Suppressor macrophage (primary cell): ENCODE results near the gene CTNNA2.

Source experiments
- DNase-seq, 4 experiments: peaks; one replicate each; pipeline ENCODE4 v3.0.0-alpha.2; 2020 to 2022

Gene CTNNA2

DNA sequence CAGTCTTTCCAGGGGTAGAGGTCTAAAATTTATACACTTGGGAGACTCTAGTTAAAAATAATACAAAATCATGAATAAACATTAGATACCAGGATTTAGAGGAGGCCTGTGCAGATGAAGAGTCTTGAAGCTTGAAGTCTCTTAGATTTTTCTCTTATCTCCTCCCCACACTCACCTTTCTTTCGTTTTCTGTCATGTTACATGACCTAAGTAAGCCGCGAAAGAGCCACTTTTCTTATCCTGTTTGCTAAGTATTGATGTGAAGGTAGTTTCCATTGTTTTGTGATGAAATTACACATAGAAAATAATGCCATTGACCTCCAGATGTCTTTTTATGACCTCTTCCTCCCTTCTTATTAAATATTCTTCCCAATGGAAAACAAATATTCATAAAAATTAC, 423.9 kb downstream of the CTNNA2 start:
- no peak for DNase-seq

GRCh38 chr2:79938648-79939047, 425.8 kb downstream of the CTNNA2 start:
- no peak for DNase-seq

GRCh38 chr2:79940364-79940763, 427.5 kb downstream of the CTNNA2 start:
- DNase-seq = no peak

DNA sequence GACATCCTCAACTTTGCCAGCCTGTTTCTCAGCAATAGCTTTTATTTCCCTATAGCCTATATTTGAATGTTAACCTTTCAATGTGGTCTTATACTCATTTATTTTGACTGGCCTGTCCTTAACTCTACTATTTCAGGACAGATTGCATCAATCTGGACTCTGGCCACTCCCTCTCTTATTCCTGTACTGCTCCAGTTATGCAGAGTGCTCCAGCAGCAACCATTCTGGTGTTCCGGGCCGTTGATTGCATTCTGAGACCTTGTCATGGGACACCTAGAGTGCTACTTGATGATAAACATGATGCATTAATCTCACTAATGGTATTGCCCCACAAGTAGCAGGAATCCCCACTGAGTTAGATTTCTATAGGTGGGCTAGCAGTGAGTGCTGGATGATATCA, 428.3 kb downstream of the CTNNA2 start:
- DNase-seq = no peak

- DNase-seq = no peak
These were observed 431.4 kb downstream of the CTNNA2 start for GRCh38 chr2:79944205-79944604.

- no peak for DNase-seq
These were observed 433.0 kb downstream of the CTNNA2 start for GRCh38 chr2:79945653-79946445.

- DNase-seq = no peak
These were observed 434.9 kb downstream of the CTNNA2 start for GRCh38 chr2:79947751-79948150.

- no peak for DNase-seq
These were observed 437.7 kb downstream of the CTNNA2 start for GRCh38 chr2:79950526-79950925.

DNA sequence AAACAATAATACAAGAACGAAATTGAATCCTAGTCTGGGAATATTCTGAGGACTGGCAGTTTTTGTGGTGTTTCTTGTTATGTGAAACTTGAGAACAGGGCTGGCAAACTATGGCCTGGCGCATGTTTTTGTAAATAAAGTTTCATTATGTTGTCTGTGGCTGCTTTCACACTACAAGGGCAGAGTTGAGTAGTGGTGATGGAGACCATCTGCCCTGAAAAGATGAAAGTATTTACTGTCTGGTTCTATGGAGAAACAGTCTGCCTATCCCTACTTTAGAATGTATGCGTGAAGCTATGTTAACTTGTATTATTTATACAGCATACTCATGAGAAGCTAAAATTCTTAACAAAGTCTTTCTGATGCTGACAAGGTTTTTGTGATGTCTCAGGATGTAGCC, 439.8 kb downstream of the CTNNA2 start:
- DNase-seq = no peak

DNA sequence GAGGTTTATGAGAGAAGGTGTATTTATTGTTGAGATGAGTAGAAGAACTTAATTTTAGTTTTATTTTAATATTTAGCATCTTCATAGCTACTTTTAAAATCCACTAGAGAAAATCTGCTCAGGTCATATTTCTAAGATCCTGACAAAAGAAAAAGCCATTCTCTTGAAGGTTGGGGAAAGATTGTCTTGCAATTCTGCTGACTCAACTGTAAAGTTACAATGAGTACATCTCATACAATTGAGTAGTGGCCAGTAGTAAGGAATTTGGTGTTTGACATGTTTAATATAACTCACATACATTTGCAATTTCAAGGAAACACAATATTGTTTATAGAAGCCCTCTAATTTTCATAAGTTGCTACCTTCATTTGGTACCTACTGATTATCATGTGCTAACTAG, 447.2 kb downstream of the CTNNA2 start:
- no peak for DNase-seq

DNA sequence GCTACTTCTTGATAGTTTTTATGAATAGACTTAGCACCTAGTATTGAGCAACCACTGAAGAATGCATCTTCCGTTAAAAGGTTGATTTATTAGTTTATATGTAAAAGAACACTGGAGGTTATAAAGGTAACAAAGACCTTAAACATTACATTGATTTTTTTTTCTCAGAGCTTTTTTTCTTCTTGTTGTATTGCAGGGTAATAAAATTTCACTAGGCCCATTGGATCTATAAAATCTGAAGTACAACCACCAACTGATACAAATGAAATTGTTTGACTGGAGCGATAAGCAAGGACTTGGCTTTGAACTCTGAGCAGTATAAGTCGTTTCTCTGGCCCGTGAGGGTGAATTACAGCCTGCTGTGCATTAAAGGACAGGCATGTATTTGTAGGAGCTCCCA, 447.7 kb downstream of the CTNNA2 start:
- no peak for DNase-seq

DNA sequence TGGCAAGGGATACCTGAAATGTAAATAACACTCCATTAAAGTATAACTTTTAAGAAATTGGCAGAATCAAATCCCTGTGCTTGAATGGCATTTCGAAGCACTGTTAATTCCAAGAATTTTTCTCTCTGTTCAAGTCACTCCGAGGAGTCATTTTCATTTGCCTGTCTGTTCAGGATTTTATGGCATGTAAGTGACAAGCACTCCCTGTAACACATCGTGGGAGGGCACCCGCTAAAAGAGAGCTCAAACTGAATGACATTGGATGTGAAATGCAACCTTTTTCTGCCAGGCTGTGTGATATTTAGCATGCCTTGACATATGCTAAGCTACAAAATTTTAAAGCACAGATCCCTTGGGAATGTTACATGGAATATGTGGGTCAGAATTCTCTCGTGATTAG, 452.1 kb downstream of the CTNNA2 start:
- no peak for DNase-seq

DNA sequence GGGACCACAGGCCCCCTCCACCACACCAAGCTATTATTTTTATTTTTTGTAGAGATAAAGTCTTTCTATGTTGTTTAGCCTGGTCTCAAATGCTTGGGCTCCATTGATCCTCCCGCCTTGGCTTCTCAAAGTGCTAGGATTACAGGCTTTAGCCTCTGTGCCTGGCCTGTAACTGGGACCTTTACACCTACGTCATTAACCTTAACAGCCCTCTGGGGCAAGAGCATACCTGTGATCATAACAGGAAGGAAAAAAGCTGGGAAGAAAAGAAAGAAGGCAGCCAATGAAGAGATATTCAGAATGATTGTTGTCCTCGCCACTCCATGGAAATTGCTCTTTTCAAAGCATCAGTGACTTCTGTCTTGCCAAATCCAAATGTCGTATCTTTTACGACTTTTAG, 453.5 kb downstream of the CTNNA2 start:
- no peak for DNase-seq

- no peak for DNase-seq
These were observed 454.0 kb downstream of the CTNNA2 start for GRCh38 chr2:79966882-79967281.

GRCh38 chr2:79971807-79972206, 459.0 kb downstream of the CTNNA2 start:
- no peak for DNase-seq

GRCh38 chr2:79972661-79973060, 459.8 kb downstream of the CTNNA2 start:
- DNase-seq = no peak

DNA sequence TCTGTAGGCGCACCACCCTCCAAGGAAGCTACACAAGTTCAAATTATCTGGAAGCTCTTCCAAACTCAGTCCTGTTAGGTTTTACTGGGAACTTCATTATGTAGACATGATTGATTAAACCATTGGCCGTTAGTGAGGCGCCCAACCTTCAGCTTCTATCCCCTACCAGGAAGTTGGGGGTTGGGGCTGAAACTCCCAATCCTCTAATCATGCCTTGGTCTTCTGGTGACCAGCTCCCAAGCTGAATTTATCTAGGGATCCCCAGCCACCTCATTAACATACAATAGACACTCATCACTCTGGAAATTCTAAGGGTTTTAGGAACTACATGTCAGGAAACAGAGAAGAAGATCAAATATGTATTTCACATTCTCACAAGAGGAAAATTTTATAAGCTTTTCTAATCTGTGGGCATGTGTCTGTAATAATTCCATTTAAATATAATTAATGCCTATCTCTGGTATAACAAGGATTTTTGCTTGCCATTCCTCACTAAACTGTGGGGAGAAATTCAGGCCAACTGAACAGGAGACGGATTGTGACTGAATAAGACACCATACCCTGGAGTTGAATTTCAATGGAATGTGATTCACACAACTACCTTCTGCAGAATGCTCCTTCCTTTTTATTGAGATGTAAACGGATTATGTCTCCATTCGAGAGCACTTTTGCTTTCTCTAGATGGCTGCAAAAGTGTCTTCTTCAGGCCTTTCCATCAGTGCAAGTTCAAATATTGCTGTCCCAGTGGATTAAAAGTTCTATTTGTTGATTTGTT, 463.1 kb downstream of the CTNNA2 start:
- no peak for DNase-seq

GRCh38 chr2:79977792-79978191, 464.9 kb downstream of the CTNNA2 start:
- DNase-seq = no peak

GRCh38 chr2:79980116-79980515, 467.3 kb downstream of the CTNNA2 start:
- no peak for DNase-seq

GRCh38 chr2:79980816-79981215, 468.0 kb downstream of the CTNNA2 start:
- DNase-seq = no peak

DNA sequence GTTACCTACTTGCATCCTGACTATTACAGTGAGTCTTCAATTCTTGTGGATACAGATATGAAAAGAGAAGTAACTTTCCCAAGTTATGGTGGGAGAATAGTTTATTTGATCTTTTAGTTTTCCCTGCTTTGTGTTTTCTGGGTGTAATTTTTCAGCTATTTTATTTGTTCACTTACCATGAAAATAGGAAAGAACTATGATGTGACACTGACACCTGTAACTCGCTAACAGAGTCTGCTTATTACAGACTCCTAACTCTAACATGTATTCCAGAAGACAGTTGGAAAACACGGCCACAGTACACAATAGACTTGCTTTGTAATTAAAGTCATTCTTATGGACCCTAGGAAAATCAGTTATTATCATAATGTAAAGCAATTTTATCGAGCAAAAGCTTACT, 468.5 kb downstream of the CTNNA2 start:
- DNase-seq = no peak

GRCh38 chr2:79982445-79982844, 469.6 kb downstream of the CTNNA2 start:
- DNase-seq = peak in 1 of 4 experiments; percentile 3

DNA sequence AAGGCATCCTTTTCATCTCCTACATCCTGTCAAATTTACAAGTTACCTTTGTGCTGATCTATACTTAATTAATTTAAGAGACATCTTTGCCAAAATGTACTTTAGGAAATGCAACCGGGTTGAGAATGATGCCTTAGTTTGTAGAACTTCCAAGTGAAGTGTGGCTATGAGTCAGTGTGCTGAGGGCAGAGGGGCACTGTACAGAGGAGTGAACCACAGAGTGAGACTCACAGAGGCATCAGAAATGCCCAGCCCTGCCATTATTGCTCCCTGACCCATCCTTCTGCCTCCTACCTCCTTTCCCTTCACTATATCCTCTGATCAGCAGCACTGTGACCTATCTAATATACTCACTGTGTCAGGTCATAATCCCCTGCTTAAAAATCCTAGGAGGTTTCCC, 471.6 kb downstream of the CTNNA2 start:
- DNase-seq = no peak

GRCh38 chr2:79985145-79985544, 472.3 kb downstream of the CTNNA2 start:
- DNase-seq = no peak
